ENCODE results near the gene KRT81. TPM values are rescaled to one million over a fixed set of nuclear protein-coding genes. Genes with fewer than 3 reads are reported as not detected.

The KRT81 gene
- total RNA-seq, 1 experiment from 2014 or later, result 0.70 TPM

GRCh38 chr12:52238916-52239646 is 52.3 kb downstream of the KRT81 start:
- H3K27me3 Mint-ChIP-seq (ENCODE audit: low read depth), result peaks cover 16% of the 10 kb centered on the region
- CTCF ChIA-PET, result interaction anchor here (0.6 to 6.3 kb wide), 10 partner anchors 11 to 214 kb away, joined by 3 to 48 read pairs (median 4); no protein-coding TSS in a partner anchor
- H3K36me3 Mint-ChIP-seq, result no peaks in the 10 kb centered on the region
- no peak for DNase-seq (ENCODE audit: low spot score)
- no peak overlapping the region for H3K4me3 Mint-ChIP-seq
- H3K9me3 Mint-ChIP-seq, result no peaks in the 10 kb centered on the region
- TF ChIP-seq USF1 (CRISPR knock-in tag; IDR thresholded peaks at IDR 0.05), result no peak
- no peak for TF ChIP-seq ZSCAN18 (CRISPR knock-in tag; IDR thresholded peaks at IDR 0.05)
- TF ChIP-seq NFYB (CRISPR knock-in tag; conservative IDR thresholded peaks at IDR 0.05; ENCODE audit: low read depth), result no peak
- TF ChIP-seq ZNF532 (CRISPR knock-in tag; IDR thresholded peaks at IDR 0.05; ENCODE audit: borderline replicate concordance), result no peak
- no peak for TF ChIP-seq SOX15 (CRISPR knock-in tag; IDR thresholded peaks at IDR 0.05)
- no peak for TF ChIP-seq TEAD1 (CRISPR knock-in tag; IDR thresholded peaks at IDR 0.05)
- no peak for TF ChIP-seq ZNF138 (CRISPR knock-in tag; conservative IDR thresholded peaks at IDR 0.05)
- TF ChIP-seq NR3C1 (CRISPR knock-in tag; conservative IDR thresholded peaks at IDR 0.05; ENCODE audit: low read depth), result no peak
- TF ChIP-seq NFE2L1 (CRISPR knock-in tag; IDR thresholded peaks at IDR 0.05), result no peak
- no peak for TF ChIP-seq ARID4B (CRISPR knock-in tag; IDR thresholded peaks at IDR 0.05; ENCODE audit: borderline replicate concordance)
- no peak for TF ChIP-seq ZNF263 (CRISPR knock-in tag; IDR thresholded peaks at IDR 0.05; ENCODE audit: low read depth)
- TF ChIP-seq MXD4 (CRISPR knock-in tag; IDR thresholded peaks at IDR 0.05; ENCODE audit: borderline replicate concordance), result no peak
- no peak for TF ChIP-seq RELA (CRISPR knock-in tag; IDR thresholded peaks at IDR 0.05; ENCODE audit: borderline replicate concordance)
- no peak for TF ChIP-seq PRDM15 (CRISPR knock-in tag; IDR thresholded peaks at IDR 0.05)
- POLR2A ChIA-PET, result no interaction called here
- H3K27ac Mint-ChIP-seq, result no peak overlapping the region
- H3K4me1 Mint-ChIP-seq, result peaks cover 43% of the 10 kb centered on the region
- no peak for ATAC-seq

Measured in WTC11 (cell line).